ENCODE measurements around the gene CIP2A.

The CIP2A gene

GRCh38 chr3:108562565-108562964 is 26.7 kb downstream of the CIP2A start:
- no peak for DNase-seq (ENCODE audit: low read depth in 2 of 2)

GRCh38 chr3:108555966-108556581 is 33.2 kb downstream of the CIP2A start:
- no peak for DNase-seq (ENCODE audit: low read depth in 2 of 2)

GRCh38 chr3:108554913-108555571 is 34.2 kb downstream of the CIP2A start:
- DNase-seq (ENCODE audit: low read depth in 2 of 2) = no peak

GRCh38 chr3:108554229-108554628 is 35.0 kb downstream of the CIP2A start:
- DNase-seq (ENCODE audit: low read depth in 2 of 2) = no peak

- DNase-seq (ENCODE audit: low read depth in 2 of 2) = no peak
Observed at GRCh38 chr3:108552267-108553159, 36.7 kb downstream of the CIP2A start.

- no peak for DNase-seq (ENCODE audit: low read depth in 2 of 2)
Observed at GRCh38 chr3:108548886-108549285, 40.4 kb downstream of the CIP2A start.

GRCh38 chr3:108548304-108548703 is 40.9 kb downstream of the CIP2A start:
- DNase-seq (ENCODE audit: low read depth in 2 of 2) = no peak

- DNase-seq (ENCODE audit: low read depth in 2 of 2) = no peak
Observed at GRCh38 chr3:108546692-108547091, 42.5 kb downstream of the CIP2A start.

GRCh38 chr3:108546247-108546646 is 43.0 kb downstream of the CIP2A start:
- no peak for DNase-seq (ENCODE audit: low read depth in 2 of 2)

GRCh38 chr3:108538083-108538482 is 51.2 kb downstream of the CIP2A start:
- no peak for DNase-seq (ENCODE audit: low read depth in 2 of 2)

GRCh38 chr3:108528459-108529252 is 60.6 kb downstream of the CIP2A start:
- DNase-seq (ENCODE audit: low read depth in 2 of 2) = no peak

GRCh38 chr3:108527817-108528216 is 61.4 kb downstream of the CIP2A start:
- no peak for DNase-seq (ENCODE audit: low read depth in 2 of 2)

- DNase-seq (ENCODE audit: low read depth in 2 of 2) = no peak
Observed at GRCh38 chr3:108527109-108527508, 62.1 kb downstream of the CIP2A start.

- no peak for DNase-seq (ENCODE audit: low read depth in 2 of 2)
Observed at GRCh38 chr3:108525971-108526370, 63.3 kb downstream of the CIP2A start.

- DNase-seq (ENCODE audit: low read depth in 2 of 2) = no peak
Observed at GRCh38 chr3:108525256-108525655, 64.0 kb downstream of the CIP2A start.

- DNase-seq (ENCODE audit: low read depth in 2 of 2) = no peak
Observed at GRCh38 chr3:108524537-108524936, 64.7 kb downstream of the CIP2A start.

GRCh38 chr3:108518895-108519294 is 70.3 kb downstream of the CIP2A start:
- DNase-seq (ENCODE audit: low read depth in 2 of 2) = no peak

GRCh38 chr3:108516881-108517280 is 72.4 kb downstream of the CIP2A start:
- no peak for DNase-seq (ENCODE audit: low read depth in 2 of 2)

- DNase-seq (ENCODE audit: low read depth in 2 of 2) = no peak
Observed at GRCh38 chr3:108513961-108514360, 75.3 kb downstream of the CIP2A start.

GRCh38 chr3:108512671-108513070 is 76.6 kb downstream of the CIP2A start:
- no peak for DNase-seq (ENCODE audit: low read depth in 2 of 2)

- DNase-seq (ENCODE audit: low read depth in 2 of 2) = no peak
Observed at GRCh38 chr3:108511490-108511889, 77.7 kb downstream of the CIP2A start.

- no peak for DNase-seq (ENCODE audit: low read depth in 2 of 2)
Observed at GRCh38 chr3:108511055-108511454, 78.2 kb downstream of the CIP2A start.
